K562 (cell line): ENCODE data around the gene LMAN1L. TPM values are rescaled to one million over a fixed set of nuclear protein-coding genes. Genes with fewer than 3 reads are reported as not detected.
A peak's percentile ranks its signal among the peaks of the same experiment; 100 is the strongest.

ENCODE experiments used
- ATAC-seq: fragments of 200-7000 bp; cut with Tn5 transposase; 3 replicates; pipeline ENCODE4 v1.9.1; 2020; ENCODE audit warnings: moderate library complexity
- BruUV-seq: library from RNA; stranded (reverse); fragments of 400-500 nt; replicated peaks from 2 replicates; lab custom pipeline; 2021; lab: Mats Ljungman, UMichigan
- CTCF ChIA-PET: fragments of 300-600 bp; formaldehyde crosslinking; extraction: SDS; loops from one replicate; lab custom pipeline; 2021; ENCODE audit warnings: low intra/inter-chr PET ratio; lab: Yijun Ruan, JAX
- POLR2A ChIA-PET: fragments of 300-600, 350-650 bp; sonication (Branson Sonifier 250); formaldehyde crosslinking; extraction: SDS; loops from one replicate; lab custom pipeline; 2021; ENCODE audit warnings: antibody characterized with exemption, inconsistent platforms; lab: Yijun Ruan, JAX
- DNase-seq, 4 experiments: peaks; one replicate each; pipeline versions ENCODE4 v3.0.0 to v3.0.0-alpha.2; 2011 to 2018; ENCODE audit warnings: low spot score in 3 of 4, mixed read lengths in 3 of 4; ENCODE audit errors: extremely low read depth in 1 of 4
- FAIRE-seq: peaks from 2 replicates; lab custom pipeline; 2011; peaks lifted over from hg19 to GRCh38; lab: Jason Lieb, UNC
- H2AFZ ChIP-seq: 2 replicates; pipeline ENCODE4 v1.6.0; 2011; ENCODE audit warnings: low read depth, low read length, control low read depth, inconsistent platforms
- H3K27ac ChIP-seq: fragments of 200-600 bp; 3 replicates; pipeline ENCODE4 v1.8.0; 2011; ENCODE audit warnings: low read depth, mild to moderate bottlenecking, control low read depth, inconsistent platforms, low read length, moderate library complexity, mixed read lengths; ENCODE audit errors: extremely low read depth
- H3K27me3 ChIP-seq, 2 experiments: fragments of 300-600 bp in 1 of 2; 2 replicates in 1 of 2; 3 replicates in 1 of 2; pipeline versions ENCODE4 v1.6.0 to v1.8.0; 2011; ENCODE audit warnings: inconsistent platforms in 2 of 2, low read length in 2 of 2, mild to moderate bottlenecking in 1 of 2, mixed read lengths in 1 of 2, moderate library complexity in 1 of 2; ENCODE audit not compliant: control insufficient read depth in 2 of 2, insufficient read depth in 2 of 2
- H3K36me3 ChIP-seq: fragments of 300-600 bp; 3 replicates; pipeline ENCODE4 v1.8.0; 2011; ENCODE audit warnings: mild to moderate bottlenecking, low read length, inconsistent platforms; ENCODE audit not compliant: control insufficient read depth, insufficient read depth
- H3K4me1 ChIP-seq, 2 experiments: fragments of 200-600 bp in 1 of 2; replicated peaks in 1 of 2; 2 replicates in 1 of 2; 3 replicates in 1 of 2; pipeline versions ENCODE4 v1.5.1 to v1.8.0; 2011; ENCODE audit warnings: inconsistent platforms in 2 of 2, low read length in 2 of 2, mild to moderate bottlenecking in 1 of 2, mixed read lengths in 1 of 2, moderate library complexity in 1 of 2; ENCODE audit not compliant: control insufficient read depth in 2 of 2, insufficient read depth in 2 of 2
- H3K4me2 ChIP-seq: 2 replicates; pipeline ENCODE4 v1.6.1; 2011; ENCODE audit warnings: low read length, control low read depth, inconsistent platforms, mixed read lengths; ENCODE audit not compliant: insufficient read depth
- H3K4me3 ChIP-seq: fragments of 200-600 bp; sonication (generic), shearing (Covaris generic); 2 replicates; pipeline ENCODE4 v1.5.1; 2016; ENCODE audit warnings: control low read depth, inconsistent platforms
- H3K79me2 ChIP-seq: fragments of 200-600 bp; 3 replicates; pipeline ENCODE4 v1.8.0; 2011; ENCODE audit warnings: low read length, inconsistent platforms; ENCODE audit not compliant: control insufficient read depth, insufficient read depth
- H3K9ac ChIP-seq, 2 experiments: 2 replicates each; pipeline versions ENCODE4 v1.6.0 to v1.6.1; 2011; ENCODE audit warnings: low read depth in 2 of 2, low read length in 2 of 2, control low read depth in 1 of 2, inconsistent platforms in 1 of 2, mild to moderate bottlenecking in 1 of 2, mixed read lengths in 1 of 2; ENCODE audit not compliant: insufficient read depth in 1 of 2
- H3K9me1 ChIP-seq: one replicate; pipeline ENCODE4 v1.6.0; 2011; ENCODE audit warnings: inconsistent platforms, mild to moderate bottlenecking, low read length, moderate library complexity; ENCODE audit not compliant: control insufficient read depth, insufficient read depth
- H3K9me3 ChIP-seq: replicated peaks from 2 replicates; pipeline ENCODE4 v1.5.1; 2011; ENCODE audit warnings: low read depth, low read length, inconsistent platforms; ENCODE audit not compliant: control insufficient read depth, insufficient read depth
- H4K20me1 ChIP-seq: replicated peaks from 2 replicates; pipeline ENCODE4 v1.6.1; 2011; ENCODE audit warnings: low read length, inconsistent platforms, mixed read lengths; ENCODE audit not compliant: control insufficient read depth, insufficient read depth
- BRD4 ChIP-seq: fragments of 200-600 bp; sonication (generic); IDR thresholded peaks from 2 replicates; pipeline ENCODE4 v1.6.1; 2017; ENCODE audit warnings: inconsistent platforms
- DIDO1 ChIP-seq: fragments of 450-650 bp; IDR thresholded peaks from 2 replicates; pipeline ENCODE4 v1.6.1; 2016; ENCODE audit warnings: low read depth, missing biosample characterization, missing genetic modification characterization
- FOXP1 ChIP-seq: sonication (generic); formaldehyde crosslinking; IDR thresholded peaks from 2 replicates; pipeline ENCODE4 v1.8.0; 2022; ENCODE audit warnings: mild to moderate bottlenecking, missing genetic modification reagents
- GTF3C2 ChIP-seq: IDR thresholded peaks from 3 replicates; pipeline ENCODE4 v1.6.1; 2011; ENCODE audit warnings: borderline replicate concordance, mild to moderate bottlenecking, moderate library complexity; ENCODE audit not compliant: insufficient read length; ENCODE audit errors: extremely low read depth
- HOXB6 ChIP-seq: fragments of 250-450 bp; sonication (Bioruptor Pico); IDR thresholded peaks from 2 replicates; pipeline ENCODE4 v1.5.1; 2022; ENCODE audit warnings: mild to moderate bottlenecking, borderline replicate concordance
- MAFG ChIP-seq: fragments of 450-650 bp; conservative IDR thresholded peaks from 2 replicates; pipeline ENCODE4 v1.6.1; 2016; ENCODE audit warnings: missing genetic modification characterization, missing compliant biosample characterization
- POLR2G ChIP-seq: fragments of 200-400 bp; formaldehyde crosslinking; IDR thresholded peaks from 2 replicates; pipeline ENCODE4 v1.6.1; 2017; ENCODE audit warnings: low read depth, mild to moderate bottlenecking, antibody characterized with exemption, low read length, moderate library complexity
- TBP ChIP-seq: optimal IDR thresholded peaks from 2 replicates; pipeline ENCODE3; 2011; ENCODE audit warnings: low read depth, low read length, improper control_type of control experiment
- ZFP36 ChIP-seq: fragments of 150-350 bp; IDR thresholded peaks from 2 replicates; pipeline ENCODE4 v1.6.1; 2018; ENCODE audit warnings: low read length, low read depth; ENCODE audit not compliant: partially characterized antibody
- ZNF75A ChIP-seq: fragments of 450-650 bp; formaldehyde crosslinking; IDR thresholded peaks from 2 replicates; pipeline ENCODE4 v1.4.0; 2020; ENCODE audit warnings: mild to moderate bottlenecking
- WGBS: fragments of 100-300 bp; shearing (Covaris generic); methylation state at CpG from one replicate; pipeline ENCODE4 v1.1.6; 2016; ENCODE audit warnings: low coverage, mixed read lengths; ENCODE audit not compliant: insufficient coverage; ENCODE audit errors: missing lambda C conversion rate; 5-methylcytosine and 5-hydroxymethylcytosine counted together
- in situ Hi-C: fragments of 300-500 bp; cut with MboI; formaldehyde crosslinking; loops from 4 replicates; pipeline ENCODE4 v1.15.0; 2018; ENCODE audit warnings: inconsistent platforms, mixed read lengths
- intact Hi-C: fragments of 100-400 bp; cut with micrococcal nuclease; formaldehyde crosslinking; loops from 2 replicates; pipeline ENCODE4 v1.14.2; 2022
- polyA plus RNA-seq, 8 experiments: library from polyadenylated mRNA; depleted of rRNA in 4 of 8; stranded (reverse) in 5 of 8; unstranded in 3 of 8; fragments of >200 nt; fragmentation: Nextera tagmentation in 2 of 8; fragmentation: Illumina TruSeq in 1 of 8; extraction: Ambion mirVana in 2 of 8; extraction: Trizol in 1 of 8; gene quantifications; 2 replicates each; pipeline versions ENCODE4 v1.2.1 to v1.2.3, GENCODE V29; 2011 to 2014; ENCODE audit warnings: inconsistent platforms in 1 of 8, missing spikeins in 1 of 8
- total RNA-seq, 7 experiments: library from RNA; depleted of rRNA in 6 of 7; stranded (reverse); fragments of >200 nt in 6 of 7; fragmentation: Illumina TruSeq in 2 of 7; extraction: Trizol in 2 of 7; gene quantifications; 2 replicates each; pipeline versions ENCODE4 v1.2.1 to v1.2.3, GENCODE V29; 2011 to 2021; ENCODE audit warnings: low replicate concordance in 1 of 7

LMAN1L gene
- total and polyA plus RNA-seq, 9 of the 15 experiments (the other 6 are each of a cell fraction or from before 2014, with no cell fraction given), result not detected

- Histone ChIP-seq H3K27ac (no peak overlapping the region), H3K4me2 (no peak overlapping the region), H4K20me1 (peaks cover 8% of the 10 kb centered on the region; the same call in 1 of the 2 replicates), H3K4me3 (no peak overlapping the region), H3K9me3 (no peaks in the 10 kb centered on the region), H3K9ac (no peak overlapping the region; a peak in 1 of 4 replicates), H3K4me1 (peaks cover 12 to 46% of the 10 kb centered on the region in 2 experiments; a peak in 4 of 5 replicates), H3K79me2 (peaks cover 11% of the 10 kb centered on the region; the same call in 2 of the 3 replicates), H3K27me3 (no peaks in the 10 kb centered on the region), H3K36me3 (peaks cover 53% of the 10 kb centered on the region; the same call in 1 of the 3 replicates), H3K9me1 (peaks cover 8% of the 10 kb centered on the region), H2AFZ (no peak overlapping the region)
- BruUV-seq, result no TSS peak
- ChIA-PET POLR2A (interaction anchor here (0.9 to 1.6 kb wide), 3 partner anchors 10 to 97 kb away, joined by 3 to 4 read pairs (median 3); partner anchors contain the start of gene CPLX3), CTCF (no interaction called here)
- no peak for FAIRE-seq
- no peak for ATAC-seq
- DNase-seq, result no peak
- 85% methylated on average over 3 of the region's 15 CpGs for WGBS
- TF ChIP-seq ZNF75A (CRISPR knock-in tag), result no peak
- TF ChIP-seq ZFP36, result peak; percentile 86
- in situ Hi-C loops, result no loop called here
- intact Hi-C loops, result loop anchor here (5.0 kb wide), 1 partner anchor 65 kb away; no protein-coding TSS in a partner anchor
These were observed 25.0 kb downstream of the LMAN1L start for GRCh38 chr15:74837482-74838136.

GRCh38 chr15:74838137-74838516 lies 25.5 kb downstream of the LMAN1L start:
- Histone ChIP-seq H3K9me1 (peaks cover 8% of the 10 kb centered on the region), H3K4me1 (peaks cover 12 to 51% of the 10 kb centered on the region in 2 experiments; a peak in 4 of 5 replicates), H3K27ac (no peak overlapping the region), H3K4me3 (no peak overlapping the region), H3K4me2 (no peak overlapping the region), H3K9me3 (no peaks in the 10 kb centered on the region), H3K79me2 (peaks cover 14% of the 10 kb centered on the region; the same call in 2 of the 3 replicates), H2AFZ (no peak overlapping the region), H4K20me1 (peaks cover 8% of the 10 kb centered on the region; the same call in 1 of the 2 replicates), H3K9ac (peak overlapping the region in 1 of 2 experiments; percentile 29; a peak in 1 of 4 replicates), H3K36me3 (peaks cover 53% of the 10 kb centered on the region; the same call in 1 of the 3 replicates), H3K27me3 (no peaks in the 10 kb centered on the region)
- DNase-seq (no peak), FAIRE-seq (no peak), ATAC-seq (no peak)
- intact Hi-C loops (loop anchor here (5.0 kb wide), 1 partner anchor 66 kb away; no protein-coding TSS in a partner anchor), in situ Hi-C loops (no loop called here)
- BruUV-seq, result no TSS peak
- WGBS, result 80% methylated on average over 1 of the region's 10 CpGs
- CTCF ChIA-PET, result no interaction called here
- POLR2A ChIA-PET, result interaction anchor here (0.6 to 1.7 kb wide), 5 partner anchors 9 to 1004 kb away, joined by 3 to 5 read pairs (median 3); no protein-coding TSS in a partner anchor
- TF ChIP-seq MAFG (no peak), POLR2G (peak; percentile 29; the same call in 1 of the 2 replicates), BRD4 (no peak), GTF3C2 (no peak), HOXB6 (CRISPR knock-in tag) (no peak), FOXP1 (CRISPR knock-in tag) (no peak), DIDO1 (tag) (no peak), TBP (no peak)
